ENCODE data around the gene UBE2O. TPM values are rescaled to one million over a fixed set of nuclear protein-coding genes. Genes with fewer than 3 reads are reported as not detected.

Gene UBE2O
- total RNA-seq, 1 experiment from 2014 or later: 52.6 TPM

- H3K27ac Mint-ChIP-seq: peak overlapping the region in 1 of 3 experiments; percentile 14; a peak in 2 of 7 replicates
- H4K91ac ChIP-seq (ENCODE audit: insufficient read length, low read depth, low read length): no peak overlapping the region
- H3K79me1 ChIP-seq (ENCODE audit: insufficient read depth, low read depth, low read length, poor library complexity, severe bottlenecking): no peaks in the 10 kb centered on the region
- TF ChIP-seq, protein P1, sequence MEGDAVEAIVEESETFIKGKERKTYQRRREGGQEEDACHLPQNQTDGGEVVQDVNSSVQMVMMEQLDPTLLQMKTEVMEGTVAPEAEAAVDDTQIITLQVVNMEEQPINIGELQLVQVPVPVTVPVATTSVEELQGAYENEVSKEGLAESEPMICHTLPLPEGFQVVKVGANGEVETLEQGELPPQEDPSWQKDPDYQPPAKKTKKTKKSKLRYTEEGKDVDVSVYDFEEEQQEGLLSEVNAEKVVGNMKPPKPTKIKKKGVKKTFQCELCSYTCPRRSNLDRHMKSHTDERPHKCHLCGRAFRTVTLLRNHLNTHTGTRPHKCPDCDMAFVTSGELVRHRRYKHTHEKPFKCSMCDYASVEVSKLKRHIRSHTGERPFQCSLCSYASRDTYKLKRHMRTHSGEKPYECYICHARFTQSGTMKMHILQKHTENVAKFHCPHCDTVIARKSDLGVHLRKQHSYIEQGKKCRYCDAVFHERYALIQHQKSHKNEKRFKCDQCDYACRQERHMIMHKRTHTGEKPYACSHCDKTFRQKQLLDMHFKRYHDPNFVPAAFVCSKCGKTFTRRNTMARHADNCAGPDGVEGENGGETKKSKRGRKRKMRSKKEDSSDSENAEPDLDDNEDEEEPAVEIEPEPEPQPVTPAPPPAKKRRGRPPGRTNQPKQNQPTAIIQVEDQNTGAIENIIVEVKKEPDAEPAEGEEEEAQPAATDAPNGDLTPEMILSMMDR (conservative IDR thresholded peaks at IDR 0.05): no peak
- no peaks in the 10 kb centered on the region for H3K23me2 ChIP-seq (ENCODE audit: insufficient read length, low read depth, low read length, poor library complexity, severe bottlenecking)
- no peaks in the 10 kb centered on the region for H3K27me3 ChIP-seq (ENCODE audit: insufficient read depth, low read length)
- H3K4me1 Mint-ChIP-seq: peaks cover 20 to 34% of the 10 kb centered on the region in 2 experiments
- no peak overlapping the region for H3K18ac ChIP-seq (ENCODE audit: insufficient read length, low read depth, low read length)
- no peak for DNase-seq
- H3K36me3 Mint-ChIP-seq (ENCODE audit: insufficient read depth in 1 of 3, low read depth in 3 of 3): no peaks in the 10 kb centered on the region
- no peak overlapping the region for H2BK120ac ChIP-seq (ENCODE audit: low read depth, low read length, poor library complexity, severe bottlenecking)
- H3K4me2 ChIP-seq (ENCODE audit: insufficient read depth, insufficient read length, low read length): no peak overlapping the region
- H2AFZ ChIP-seq (ENCODE audit: low read length): no peak overlapping the region
- H2AK5ac ChIP-seq (ENCODE audit: insufficient read length, low read length): no peak overlapping the region
- H3K9me3 ChIP-seq (ENCODE audit: control insufficient read depth, low read depth, low read length): no peaks in the 10 kb centered on the region
- no peak overlapping the region for H4K5ac ChIP-seq (ENCODE audit: insufficient read length, low read depth, low read length)
- H2BK20ac ChIP-seq (ENCODE audit: low read depth, low read length, poor library complexity, severe bottlenecking): no peak overlapping the region
- no peak overlapping the region for H3K9ac ChIP-seq (ENCODE audit: extremely low read depth, insufficient read length, low read length)
- H2BK5ac ChIP-seq (ENCODE audit: insufficient read length, low read length): no peak overlapping the region
- H2BK12ac ChIP-seq (ENCODE audit: insufficient read length, low read depth, low read length): no peak overlapping the region
- H3K9me3 Mint-ChIP-seq: no peaks in the 10 kb centered on the region; a peak in 1 of 5 replicates
- H3K4me3 Mint-ChIP-seq: peak overlapping the region in 1 of 2 experiments; percentile 18; a peak in 1 of 5 replicates
- H4K20me1 ChIP-seq (ENCODE audit: control insufficient read depth, insufficient read depth, insufficient read length): no peaks in the 10 kb centered on the region
- no peak overlapping the region for H3K4ac ChIP-seq (ENCODE audit: low read depth, low read length)
- no peak overlapping the region for H3K27ac ChIP-seq (ENCODE audit: insufficient read length, low read depth, low read length)
- no peak overlapping the region for H3T11ph ChIP-seq (ENCODE audit: low read length)
- no peak overlapping the region for H3K23ac ChIP-seq (ENCODE audit: insufficient read length, low read depth, low read length)
- no peaks in the 10 kb centered on the region for H3K79me2 ChIP-seq (ENCODE audit: insufficient read depth, low read length)
- no peak overlapping the region for H2BK15ac ChIP-seq (ENCODE audit: low read depth, low read length)
- H3K14ac ChIP-seq (ENCODE audit: insufficient read depth, low read length): no peak overlapping the region
- no peaks in the 10 kb centered on the region; the same call in none of the 2 replicates for H3K27me3 Mint-ChIP-seq (ENCODE audit: low read depth)
- H3K56ac ChIP-seq (ENCODE audit: insufficient read length, low read depth, low read length): no peak overlapping the region
- no peak overlapping the region for H4K8ac ChIP-seq (replicated peaks; ENCODE audit: insufficient read length, low read depth, low read length)
- no CpG with 5 or more reads among the region's 6 CpGs for WGBS (ENCODE audit: extremely low coverage, insufficient read length, low lambda C conversion rate)
- H3K4me1 ChIP-seq (ENCODE audit: insufficient read depth, low read length): peaks cover 5% of the 10 kb centered on the region; the same call in 1 of the 2 replicates
Observed at GRCh38 chr17:76367642-76368041, 85.3 kb downstream of the UBE2O start.
